HepG2 (cell line): ENCODE data around the gene EFEMP2. TPM values are rescaled to one million over a fixed set of nuclear protein-coding genes. Genes with fewer than 3 reads are reported as not detected.
"Not testable (repeated sequence)": the region's sequence is repeated elsewhere in the genome, so short reads cannot be mapped to it uniquely, and the experiment has no call there.

Experiments used
- ATAC-seq: fragments of 200-7000 bp; cut with Tn5 transposase; 3 replicates; pipeline ENCODE4 v1.9.1; 2020; ENCODE audit warnings: mild to moderate bottlenecking, moderate library complexity
- BruUV-seq: library from RNA; stranded (reverse); fragments of 400-500 nt; replicated peaks from 2 replicates; lab custom pipeline; 2021; lab: Mats Ljungman, UMichigan
- CTCF ChIA-PET: fragments of 300-600 bp; formaldehyde crosslinking; extraction: SDS; loops from one replicate; lab custom pipeline; 2021; ENCODE audit warnings: low total read pairs, inconsistent platforms, low intra/inter-chr PET ratio; lab: Yijun Ruan, JAX
- POLR2A ChIA-PET: fragments of 350-600 bp; sonication (Branson Sonifier 250); formaldehyde crosslinking; loops from one replicate; lab custom pipeline; 2020; ENCODE audit warnings: antibody characterized with exemption, inconsistent platforms; lab: Yijun Ruan, JAX
- DNase-seq: peaks from one replicate; pipeline ENCODE4 v3.0.0-alpha.2; 2015; ENCODE audit warnings: low spot score
- FAIRE-seq: peaks from 3 replicates; lab custom pipeline; 2011; peaks lifted over from hg19 to GRCh38; lab: Jason Lieb, UNC
- H2AFZ ChIP-seq: one replicate; pipeline ENCODE4 v1.6.1; 2011; ENCODE audit warnings: low read length, inconsistent platforms
- H3K27ac ChIP-seq: fragments of 300-600 bp; 3 replicates; pipeline ENCODE4 v1.8.0; 2011; ENCODE audit warnings: mixed run types, mild to moderate bottlenecking, mixed read lengths, low read length, inconsistent platforms; ENCODE audit not compliant: insufficient read depth; ENCODE audit errors: extremely low read length
- H3K27me3 ChIP-seq, 2 experiments: fragments of 200-600 bp in 1 of 2; 2 replicates in 1 of 2; 3 replicates in 1 of 2; pipeline versions ENCODE4 v1.6.0 to v1.8.0; 2011; ENCODE audit warnings: low read length in 2 of 2, mild to moderate bottlenecking in 2 of 2, moderate library complexity in 2 of 2, inconsistent platforms in 1 of 2; ENCODE audit not compliant: insufficient read depth in 2 of 2, control insufficient read depth in 1 of 2
- H3K36me3 ChIP-seq, 2 experiments: fragments of 200-600 bp in 1 of 2; replicated peaks in 1 of 2; 2 replicates in 1 of 2; 3 replicates in 1 of 2; pipeline versions ENCODE4 v1.5.1 to v1.8.0; 2011; ENCODE audit warnings: low read length in 2 of 2, inconsistent platforms in 1 of 2; ENCODE audit not compliant: insufficient read depth in 2 of 2, control insufficient read depth in 1 of 2
- H3K4me1 ChIP-seq: 2 replicates; pipeline ENCODE4 v1.5.1; 2012; ENCODE audit warnings: low read length, inconsistent platforms; ENCODE audit not compliant: insufficient read depth
- H3K4me2 ChIP-seq: 2 replicates; pipeline ENCODE4 v1.6.0; 2011; ENCODE audit warnings: low read depth, low read length, inconsistent platforms
- H3K4me3 ChIP-seq, 3 experiments: fragments of 200-600 bp in 1 of 3; sonication (generic), shearing (Covaris generic) in 1 of 3; replicated peaks in 1 of 3; 2 replicates each; pipeline ENCODE4 v1.5.1; 2011 to 2016; ENCODE audit warnings: low read length in 3 of 3, inconsistent platforms in 2 of 3, low read depth in 2 of 3, mild to moderate bottlenecking in 2 of 3, control low read depth in 1 of 3, mixed read lengths in 1 of 3; ENCODE audit not compliant: insufficient read depth in 1 of 3
- H3K79me2 ChIP-seq: one replicate; pipeline ENCODE4 v1.6.1; 2011; ENCODE audit warnings: low read length, inconsistent platforms; ENCODE audit not compliant: insufficient read depth
- H3K9ac ChIP-seq: 2 replicates; pipeline ENCODE4 v1.6.0; 2011; ENCODE audit warnings: mild to moderate bottlenecking, low read depth, low read length, inconsistent platforms; ENCODE audit not compliant: insufficient read depth
- H3K9me3 ChIP-seq: 2 replicates; pipeline ENCODE4 v1.5.1; 2012; ENCODE audit warnings: mild to moderate bottlenecking, low read length
- H4K20me1 ChIP-seq: 2 replicates; pipeline ENCODE4 v1.6.0; 2011; ENCODE audit warnings: inconsistent platforms, mild to moderate bottlenecking, low read length, moderate library complexity; ENCODE audit not compliant: insufficient read depth
- KLF12 ChIP-seq: sonication (generic); formaldehyde crosslinking; IDR thresholded peaks from 2 replicates; pipeline ENCODE4 v1.4.0; 2020; ENCODE audit warnings: missing genetic modification reagents, borderline replicate concordance
- MED1 ChIP-seq: sonication (generic); formaldehyde crosslinking; IDR thresholded peaks from 2 replicates; pipeline ENCODE4 v1.4.0; 2020; ENCODE audit warnings: missing genetic modification reagents
- NR2F2 ChIP-seq: IDR thresholded peaks from 2 replicates; pipeline ENCODE4 v1.6.1; 2012; ENCODE audit warnings: low read depth, inconsistent platforms, borderline replicate concordance
- SP4 ChIP-seq: sonication (generic); formaldehyde crosslinking; IDR thresholded peaks from 2 replicates; pipeline ENCODE4 v1.8.1; 2023; ENCODE audit warnings: mild to moderate bottlenecking, missing genetic modification reagents
- ZFP82 ChIP-seq: sonication (generic); formaldehyde crosslinking; IDR thresholded peaks from 2 replicates; pipeline ENCODE4 v1.5.1; 2020; ENCODE audit warnings: mild to moderate bottlenecking, missing genetic modification reagents, borderline replicate concordance
- ZMYM2 ChIP-seq: sonication (generic); formaldehyde crosslinking; IDR thresholded peaks from 2 replicates; pipeline ENCODE4 v1.8.0; 2022; ENCODE audit warnings: mild to moderate bottlenecking, missing genetic modification reagents
- ZNF264 ChIP-seq: sonication (generic); formaldehyde crosslinking; IDR thresholded peaks from 2 replicates; pipeline ENCODE4 v1.4.0; 2020; ENCODE audit warnings: missing genetic modification reagents
- ZNF556 ChIP-seq: sonication (generic); formaldehyde crosslinking; IDR thresholded peaks from 2 replicates; pipeline ENCODE4 v1.4.0; 2020; ENCODE audit warnings: mild to moderate bottlenecking, missing genetic modification reagents, borderline replicate concordance
- ZSCAN20 ChIP-seq: sonication (generic); formaldehyde crosslinking; IDR thresholded peaks from 2 replicates; pipeline ENCODE4 v1.4.0; 2020; ENCODE audit warnings: missing genetic modification reagents, mild to moderate bottlenecking, borderline replicate concordance
- WGBS: methylation state at CpG from one replicate; pipeline ENCODE4 v1.1.6; 2017; ENCODE audit warnings: low lambda C conversion rate; 5-methylcytosine and 5-hydroxymethylcytosine counted together
- in situ Hi-C: cut with HindIII; loops from 2 replicates; pipeline ENCODE4 v1.10.0; 2017; ENCODE audit warnings: low pct_unique_long_range_greater_than_20kb; ENCODE audit not compliant: extremely low pct_ligation_motif_present
- intact Hi-C: fragments of 100-400 bp; cut with micrococcal nuclease; formaldehyde crosslinking; loops from one replicate; pipeline ENCODE4 v1.10.0; 2022; ENCODE audit not compliant: unreplicated experiment
- polyA plus RNA-seq, 8 experiments: library from polyadenylated mRNA; depleted of rRNA in 3 of 8; stranded (reverse) in 7 of 8; unstranded in 1 of 8; fragments of >200 nt; fragmentation: Illumina TruSeq in 4 of 8; extraction: Trizol in 4 of 8; gene quantifications; 2 replicates each; pipeline versions ENCODE4 v1.2.1 to v1.2.3, GENCODE V29; 2011 to 2016; ENCODE audit warnings: low read depth in 4 of 8, missing spikeins in 1 of 8, mixed read lengths in 1 of 8; ENCODE audit not compliant: insufficient read depth in 1 of 8
- total RNA-seq, 5 experiments: library from RNA; depleted of rRNA; stranded (reverse); fragments of >200 nt; fragmentation: Illumina TruSeq; extraction: Trizol; gene quantifications; 2 replicates each; pipeline ENCODE4 v1.2.3, GENCODE V29; 2016; ENCODE audit warnings: low read depth in 1 of 5
- TF ChIP-seq, protein P1 (sequence below): sonication (generic); formaldehyde crosslinking; IDR thresholded peaks from 2 replicates; pipeline ENCODE4 v1.4.0; 2020; ENCODE audit warnings: mild to moderate bottlenecking, low read depth, missing genetic modification reagents
- TF ChIP-seq, protein P2 (sequence below): sonication (generic); formaldehyde crosslinking; IDR thresholded peaks from 2 replicates; pipeline ENCODE4 v1.4.0; 2020; ENCODE audit warnings: missing genetic modification reagents
- TF ChIP-seq, protein P3 (sequence below): sonication (generic); formaldehyde crosslinking; IDR thresholded peaks from 2 replicates; pipeline ENCODE4 v1.4.0; 2020; ENCODE audit warnings: mild to moderate bottlenecking, missing genetic modification reagents, borderline replicate concordance

EFEMP2 gene
- total and polyA plus RNA-seq, 2 of the 13 experiments (the other 11 are each of a cell fraction or from before 2014, with no cell fraction given) = 7.4 to 29.7 TPM

DNA sequence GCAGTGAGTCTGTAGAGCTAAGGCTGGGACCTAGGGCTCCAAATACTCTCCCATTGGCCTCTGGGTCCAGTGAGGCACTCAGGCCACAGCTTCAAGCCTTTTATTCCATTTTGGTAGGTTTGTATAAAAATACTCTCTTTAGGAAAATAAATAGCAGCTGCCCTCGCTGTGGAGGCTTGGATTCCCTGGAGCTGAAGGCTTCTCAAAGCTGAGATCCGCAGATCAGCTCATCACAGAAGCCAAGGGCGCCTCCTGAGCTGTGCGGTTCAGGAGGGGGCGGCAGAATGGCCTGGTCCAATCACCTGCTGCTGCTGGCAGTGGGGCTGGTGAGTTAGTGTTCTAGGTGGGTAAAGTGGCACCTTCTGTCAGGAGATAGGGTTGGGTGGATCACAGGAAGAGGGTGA is 19.5 kb upstream of the EFEMP2 start:
- peak overlapping the region in 2 of 3 experiments; percentile 77 to 91; a peak in 3 of 6 replicates for H3K4me3 ChIP-seq
- peaks cover 52% of the 10 kb centered on the region for H3K4me1 ChIP-seq
- TF ChIP-seq, protein P1, sequence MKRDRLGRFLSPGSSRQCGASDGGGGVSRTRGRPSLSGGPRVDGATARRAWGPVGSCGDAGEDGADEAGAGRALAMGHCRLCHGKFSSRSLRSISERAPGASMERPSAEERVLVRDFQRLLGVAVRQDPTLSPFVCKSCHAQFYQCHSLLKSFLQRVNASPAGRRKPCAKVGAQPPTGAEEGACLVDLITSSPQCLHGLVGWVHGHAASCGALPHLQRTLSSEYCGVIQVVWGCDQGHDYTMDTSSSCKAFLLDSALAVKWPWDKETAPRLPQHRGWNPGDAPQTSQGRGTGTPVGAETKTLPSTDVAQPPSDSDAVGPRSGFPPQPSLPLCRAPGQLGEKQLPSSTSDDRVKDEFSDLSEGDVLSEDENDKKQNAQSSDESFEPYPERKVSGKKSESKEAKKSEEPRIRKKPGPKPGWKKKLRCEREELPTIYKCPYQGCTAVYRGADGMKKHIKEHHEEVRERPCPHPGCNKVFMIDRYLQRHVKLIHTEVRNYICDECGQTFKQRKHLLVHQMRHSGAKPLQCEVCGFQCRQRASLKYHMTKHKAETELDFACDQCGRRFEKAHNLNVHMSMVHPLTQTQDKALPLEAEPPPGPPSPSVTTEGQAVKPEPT (CRISPR knock-in tag) = 0 out of 2 replicates have a peak, but pooled peaks have one; percentile 17
- TF ChIP-seq, protein P2, sequence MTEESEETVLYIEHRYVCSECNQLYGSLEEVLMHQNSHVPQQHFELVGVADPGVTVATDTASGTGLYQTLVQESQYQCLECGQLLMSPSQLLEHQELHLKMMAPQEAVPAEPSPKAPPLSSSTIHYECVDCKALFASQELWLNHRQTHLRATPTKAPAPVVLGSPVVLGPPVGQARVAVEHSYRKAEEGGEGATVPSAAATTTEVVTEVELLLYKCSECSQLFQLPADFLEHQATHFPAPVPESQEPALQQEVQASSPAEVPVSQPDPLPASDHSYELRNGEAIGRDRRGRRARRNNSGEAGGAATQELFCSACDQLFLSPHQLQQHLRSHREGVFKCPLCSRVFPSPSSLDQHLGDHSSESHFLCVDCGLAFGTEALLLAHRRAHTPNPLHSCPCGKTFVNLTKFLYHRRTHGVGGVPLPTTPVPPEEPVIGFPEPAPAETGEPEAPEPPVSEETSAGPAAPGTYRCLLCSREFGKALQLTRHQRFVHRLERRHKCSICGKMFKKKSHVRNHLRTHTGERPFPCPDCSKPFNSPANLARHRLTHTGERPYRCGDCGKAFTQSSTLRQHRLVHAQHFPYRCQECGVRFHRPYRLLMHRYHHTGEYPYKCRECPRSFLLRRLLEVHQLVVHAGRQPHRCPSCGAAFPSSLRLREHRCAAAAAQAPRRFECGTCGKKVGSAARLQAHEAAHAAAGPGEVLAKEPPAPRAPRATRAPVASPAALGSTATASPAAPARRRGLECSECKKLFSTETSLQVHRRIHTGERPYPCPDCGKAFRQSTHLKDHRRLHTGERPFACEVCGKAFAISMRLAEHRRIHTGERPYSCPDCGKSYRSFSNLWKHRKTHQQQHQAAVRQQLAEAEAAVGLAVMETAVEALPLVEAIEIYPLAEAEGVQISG = 0 out of 2 replicates have a peak, but pooled peaks have one; percentile 1
- TF ChIP-seq, protein P3, sequence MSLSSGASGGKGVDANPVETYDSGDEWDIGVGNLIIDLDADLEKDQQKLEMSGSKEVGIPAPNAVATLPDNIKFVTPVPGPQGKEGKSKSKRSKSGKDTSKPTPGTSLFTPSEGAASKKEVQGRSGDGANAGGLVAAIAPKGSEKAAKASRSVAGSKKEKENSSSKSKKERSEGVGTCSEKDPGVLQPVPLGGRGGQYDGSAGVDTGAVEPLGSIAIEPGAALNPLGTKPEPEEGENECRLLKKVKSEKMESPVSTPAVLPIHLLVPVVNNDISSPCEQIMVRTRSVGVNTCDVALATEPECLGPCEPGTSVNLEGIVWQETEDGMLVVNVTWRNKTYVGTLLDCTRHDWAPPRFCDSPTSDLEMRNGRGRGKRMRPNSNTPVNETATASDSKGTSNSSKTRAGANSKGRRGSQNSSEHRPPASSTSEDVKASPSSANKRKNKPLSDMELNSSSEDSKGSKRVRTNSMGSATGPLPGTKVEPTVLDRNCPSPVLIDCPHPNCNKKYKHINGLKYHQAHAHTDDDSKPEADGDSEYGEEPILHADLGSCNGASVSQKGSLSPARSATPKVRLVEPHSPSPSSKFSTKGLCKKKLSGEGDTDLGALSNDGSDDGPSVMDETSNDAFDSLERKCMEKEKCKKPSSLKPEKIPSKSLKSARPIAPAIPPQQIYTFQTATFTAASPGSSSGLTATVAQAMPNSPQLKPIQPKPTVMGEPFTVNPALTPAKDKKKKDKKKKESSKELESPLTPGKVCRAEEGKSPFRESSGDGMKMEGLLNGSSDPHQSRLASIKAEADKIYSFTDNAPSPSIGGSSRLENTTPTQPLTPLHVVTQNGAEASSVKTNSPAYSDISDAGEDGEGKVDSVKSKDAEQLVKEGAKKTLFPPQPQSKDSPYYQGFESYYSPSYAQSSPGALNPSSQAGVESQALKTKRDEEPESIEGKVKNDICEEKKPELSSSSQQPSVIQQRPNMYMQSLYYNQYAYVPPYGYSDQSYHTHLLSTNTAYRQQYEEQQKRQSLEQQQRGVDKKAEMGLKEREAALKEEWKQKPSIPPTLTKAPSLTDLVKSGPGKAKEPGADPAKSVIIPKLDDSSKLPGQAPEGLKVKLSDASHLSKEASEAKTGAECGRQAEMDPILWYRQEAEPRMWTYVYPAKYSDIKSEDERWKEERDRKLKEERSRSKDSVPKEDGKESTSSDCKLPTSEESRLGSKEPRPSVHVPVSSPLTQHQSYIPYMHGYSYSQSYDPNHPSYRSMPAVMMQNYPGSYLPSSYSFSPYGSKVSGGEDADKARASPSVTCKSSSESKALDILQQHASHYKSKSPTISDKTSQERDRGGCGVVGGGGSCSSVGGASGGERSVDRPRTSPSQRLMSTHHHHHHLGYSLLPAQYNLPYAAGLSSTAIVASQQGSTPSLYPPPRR = 0 out of 2 replicates have a peak, but pooled peaks have one; percentile 15
- TF ChIP-seq ZMYM2 (CRISPR knock-in tag) (0 out of 2 replicates have a peak, but pooled peaks have one; percentile 7), SP4 (0 out of 2 replicates have a peak, but pooled peaks have one; percentile 33), KLF12 (CRISPR knock-in tag) (0 out of 2 replicates have a peak, but pooled peaks have one; percentile 5), ZNF264 (CRISPR knock-in tag) (peak; percentile 4; the same call in 1 of the 2 replicates), NR2F2 (0 out of 2 replicates have a peak, but pooled peaks have one; percentile 11), MED1 (CRISPR knock-in tag) (0 out of 2 replicates have a peak, but pooled peaks have one; percentile 7), ZSCAN20 (CRISPR knock-in tag) (peak; percentile 61; the same call in 1 of the 2 replicates), ZNF556 (0 out of 2 replicates have a peak, but pooled peaks have one; percentile 1), ZFP82 (peak; percentile 53; the same call in 1 of the 2 replicates)

More for the DNA sequence above, 19.5 kb upstream of the EFEMP2 start:
- H3K9me3 ChIP-seq, H2AFZ ChIP-seq, ATAC-seq, H3K27me3 ChIP-seq, DNase-seq, intact Hi-C loops, BruUV-seq, in situ Hi-C loops, H4K20me1 ChIP-seq: not testable (repeated sequence)
- Histone ChIP-seq H3K79me2 (peaks cover 21% of the 10 kb centered on the region), H3K27ac (peak overlapping the region; percentile 77), H3K9ac (peak overlapping the region; percentile 90), H3K4me2 (peak overlapping the region; percentile 99), H3K36me3 (peaks cover 6 to 18% of the 10 kb centered on the region in 2 experiments; a peak in 4 of 5 replicates)
- ChIA-PET POLR2A (interaction anchor here (0.6 to 7.6 kb wide), 12 partner anchors 8 to 420 kb away, joined by 3 to 95 read pairs (median 13); partner anchors contain the start of genes BANF1, C11orf68, EFEMP2 and FOSL1), CTCF (interaction anchor here (6.9 kb wide), 1 partner anchor 97 kb away, joined by 63 read pairs; no protein-coding TSS in a partner anchor)
- FAIRE-seq = peak; percentile 75
- WGBS = 63% methylated on average over 5 of the region's 5 CpGs
